HepG2 (cell line): ENCODE results near the gene CCDC86. TPM values are rescaled to one million over a fixed set of nuclear protein-coding genes. Genes with fewer than 3 reads are reported as not detected.
A peak's percentile ranks its signal among the peaks of the same experiment; 100 is the strongest.

ENCODE experiments used
- AGO1 ChIP-seq: fragments of 200-400 bp; formaldehyde crosslinking; IDR thresholded peaks from 2 replicates; pipeline ENCODE4 v1.6.1; 2017; ENCODE audit warnings: mild to moderate bottlenecking, low read depth, low read length, moderate library complexity; ENCODE audit not compliant: poor library complexity, severe bottlenecking
- ASH2L ChIP-seq: fragments of 300-600, 200-600 bp; sonication (generic); IDR thresholded peaks from 2 replicates; pipeline ENCODE4 v1.7.0; 2017; ENCODE audit warnings: low read depth, mild to moderate bottlenecking, moderate library complexity, mixed read lengths, low read length; ENCODE audit not compliant: insufficient read length
- BRD4 ChIP-seq: sonication (generic); formaldehyde crosslinking; IDR thresholded peaks from 2 replicates; pipeline ENCODE4 v1.4.0; 2020; ENCODE audit warnings: missing genetic modification reagents
- CCAR2 ChIP-seq: fragments of 200-400 bp; formaldehyde crosslinking; optimal IDR thresholded peaks from 2 replicates; pipeline ENCODE3; 2018; ENCODE audit warnings: low read depth, mild to moderate bottlenecking, low read length, moderate library complexity
- CEBPB ChIP-seq: IDR thresholded peaks from 2 replicates; pipeline ENCODE4 v1.6.1; 2011; ENCODE audit warnings: low read depth, low read length, improper control_type of control experiment, borderline replicate concordance
- CSRNP2 ChIP-seq: sonication (generic); formaldehyde crosslinking; conservative IDR thresholded peaks from 2 replicates; pipeline ENCODE4 v1.8.0; 2022; ENCODE audit warnings: low read depth, missing genetic modification reagents
- FOXK1 ChIP-seq: sonication (generic); formaldehyde crosslinking; IDR thresholded peaks from 2 replicates; pipeline ENCODE4 v1.4.0; 2020; ENCODE audit warnings: low read depth, missing genetic modification reagents, borderline replicate concordance
- HNRNPH1 ChIP-seq: fragments of 200-400 bp; formaldehyde crosslinking; optimal IDR thresholded peaks from 2 replicates; pipeline ENCODE3; 2017; ENCODE audit warnings: mild to moderate bottlenecking, low read depth, low read length
- NFIB ChIP-seq: sonication (generic); formaldehyde crosslinking; IDR thresholded peaks from 2 replicates; pipeline ENCODE4 v1.9.0; 2021; ENCODE audit warnings: missing genetic modification reagents, mild to moderate bottlenecking, borderline replicate concordance
- NKX3-1 ChIP-seq: sonication (generic); formaldehyde crosslinking; IDR thresholded peaks from 2 replicates; pipeline ENCODE4 v1.5.0; 2020; ENCODE audit warnings: missing genetic modification reagents
- RAD21 ChIP-seq: fragments of 450-650 bp; formaldehyde crosslinking; IDR thresholded peaks from 2 replicates; pipeline ENCODE4 v1.5.0; 2020; ENCODE audit warnings: mild to moderate bottlenecking
- TFDP1 ChIP-seq: IDR thresholded peaks from 2 replicates; pipeline ENCODE4 v1.6.1; 2016; ENCODE audit warnings: missing compliant biosample characterization, missing genetic modification reagents, borderline replicate concordance
- THAP11 ChIP-seq: IDR thresholded peaks from 2 replicates; pipeline ENCODE4 v1.6.1; 2016; ENCODE audit warnings: missing biosample characterization, missing genetic modification reagents
- TOPORS ChIP-seq: sonication (generic); formaldehyde crosslinking; IDR thresholded peaks from 2 replicates; pipeline ENCODE4 v1.8.0; 2023; ENCODE audit warnings: mild to moderate bottlenecking, missing genetic modification reagents
- TP53 ChIP-seq: sonication (generic); formaldehyde crosslinking; conservative IDR thresholded peaks from 2 replicates; pipeline ENCODE4 v1.4.0; 2020; ENCODE audit warnings: missing genetic modification reagents
- ZBTB25 ChIP-seq: IDR thresholded peaks from 2 replicates; pipeline ENCODE4 v1.6.1; 2018; ENCODE audit warnings: missing genetic modification reagents
- ZBTB7A ChIP-seq: sonication (generic); formaldehyde crosslinking; IDR thresholded peaks from 2 replicates; pipeline ENCODE4 v1.8.0; 2022; ENCODE audit warnings: mild to moderate bottlenecking, missing genetic modification reagents
- ZNF282 ChIP-seq: fragments of 450-650 bp; IDR thresholded peaks from 2 replicates; pipeline ENCODE4 v1.6.1; 2018; ENCODE audit not compliant: partially characterized antibody
- ZNF672 ChIP-seq: sonication (generic); formaldehyde crosslinking; IDR thresholded peaks from 2 replicates; pipeline ENCODE4 v1.8.1; 2022; ENCODE audit warnings: missing genetic modification reagents
- ZNF740 ChIP-seq: sonication (generic); formaldehyde crosslinking; IDR thresholded peaks from 2 replicates; pipeline ENCODE4 v1.4.0; 2020; ENCODE audit warnings: missing genetic modification reagents
- ZNF746 ChIP-seq: sonication (generic); formaldehyde crosslinking; IDR thresholded peaks from 2 replicates; pipeline ENCODE4 v1.8.0; 2022; ENCODE audit warnings: mild to moderate bottlenecking, missing genetic modification reagents
- ZNF782 ChIP-seq: sonication (generic); formaldehyde crosslinking; IDR thresholded peaks from 2 replicates; pipeline ENCODE4 v1.4.0; 2020; ENCODE audit warnings: missing genetic modification reagents, mild to moderate bottlenecking, borderline replicate concordance
- ZNF83 ChIP-seq: sonication (generic); formaldehyde crosslinking; IDR thresholded peaks from 2 replicates; pipeline ENCODE4 v1.4.0; 2020; ENCODE audit warnings: missing genetic modification reagents, mild to moderate bottlenecking, borderline replicate concordance
- ZUFSP ChIP-seq: sonication (generic); formaldehyde crosslinking; IDR thresholded peaks from 2 replicates; pipeline ENCODE4 v1.9.0; 2021; ENCODE audit warnings: missing genetic modification reagents, mild to moderate bottlenecking, borderline replicate concordance
- polyA plus RNA-seq, 8 experiments: library from polyadenylated mRNA; depleted of rRNA in 3 of 8; stranded (reverse) in 7 of 8; unstranded in 1 of 8; fragments of >200 nt; fragmentation: Illumina TruSeq in 4 of 8; extraction: Trizol in 4 of 8; gene quantifications; 2 replicates each; pipeline versions ENCODE4 v1.2.1 to v1.2.3, GENCODE V29; 2011 to 2016; ENCODE audit warnings: low read depth in 4 of 8, missing spikeins in 1 of 8, mixed read lengths in 1 of 8; ENCODE audit not compliant: insufficient read depth in 1 of 8
- total RNA-seq, 5 experiments: library from RNA; depleted of rRNA; stranded (reverse); fragments of >200 nt; fragmentation: Illumina TruSeq; extraction: Trizol; gene quantifications; 2 replicates each; pipeline ENCODE4 v1.2.3, GENCODE V29; 2016; ENCODE audit warnings: low read depth in 1 of 5

The CCDC86 gene
- total and polyA plus RNA-seq, 2 of the 13 experiments (the other 11 are each of a cell fraction or from before 2014, with no cell fraction given): 33.8 to 37.6 TPM

GRCh38 chr11:60841797-60842667 lies at the start of gene CCDC86 (continued):
- 0 out of 2 replicates have a peak, but pooled peaks have one; percentile 80 for TF ChIP-seq TP53 (CRISPR knock-in tag)
- no peak for TF ChIP-seq NFIB (CRISPR knock-in tag)
- TF ChIP-seq ZUFSP: no peak
- peak; percentile 93 for TF ChIP-seq TFDP1
- TF ChIP-seq CSRNP2: no peak
- TF ChIP-seq BRD4 (CRISPR knock-in tag): peak; percentile 74; the same call in 1 of the 2 replicates
- peak; percentile 93 for TF ChIP-seq ZNF746 (CRISPR knock-in tag)
- 0 out of 2 replicates have a peak, but pooled peaks have one; percentile 80 for TF ChIP-seq ZNF782 (CRISPR knock-in tag)
- TF ChIP-seq ASH2L: peak; percentile 93
- 0 out of 2 replicates have a peak, but pooled peaks have one; percentile 44 for TF ChIP-seq RAD21 (CRISPR knock-in tag)
- TF ChIP-seq THAP11 (CRISPR knock-in tag): peak; percentile 95
- 0 out of 2 replicates have a peak, but pooled peaks have one; percentile 33 for TF ChIP-seq TOPORS (CRISPR knock-in tag)
- TF ChIP-seq CCAR2: no peak
- TF ChIP-seq FOXK1: peak; percentile 98; the same call in 1 of the 2 replicates
- TF ChIP-seq CEBPB: no peak; the same call in 1 of the 2 replicates
- no peak for TF ChIP-seq ZNF282
- no peak for TF ChIP-seq ZBTB7A (CRISPR knock-in tag)
- peak; percentile 95 for TF ChIP-seq ZNF740 (CRISPR knock-in tag)
- TF ChIP-seq ZBTB25 (CRISPR knock-in tag): peak; percentile 83
- TF ChIP-seq NKX3-1 (CRISPR knock-in tag): no peak
- TF ChIP-seq HNRNPH1: no peak
- TF ChIP-seq ZNF672 (CRISPR knock-in tag): no peak
- no peak for TF ChIP-seq ZNF83 (CRISPR knock-in tag)
- no peak for TF ChIP-seq AGO1
